GM12878 (cell line): ENCODE results near the gene SGIP1. TPM values are rescaled to one million over a fixed set of nuclear protein-coding genes. Genes with fewer than 3 reads are reported as not detected.

Experiments
- ATAC-seq: fragments of 200-7000 bp; cut with Tn5 transposase; 3 replicates; pipeline ENCODE4 v1.9.1; 2020; ENCODE audit warnings: mild to moderate bottlenecking, moderate library complexity
- BruUV-seq: library from RNA; stranded (reverse); fragments of 400-500 nt; replicated peaks from 2 replicates; lab custom pipeline; 2021; lab: Mats Ljungman, UMichigan
- CTCF ChIA-PET: fragments of 300-600 bp; sonication (Branson Sonifier 250); formaldehyde crosslinking; extraction: SDS; loops from one replicate; lab custom pipeline; 2021; ENCODE audit warnings: inconsistent platforms; lab: Yijun Ruan, JAX
- POLR2A ChIA-PET: fragments of 350-600 bp; formaldehyde crosslinking; extraction: SDS; loops from one replicate; lab custom pipeline; 2021; ENCODE audit warnings: inconsistent platforms; lab: Charles Lee
- RAD21 ChIA-PET: fragments of 300-600 bp; sonication (Branson Sonifier 250); formaldehyde crosslinking; loops from one replicate; lab custom pipeline; 2023; ENCODE audit warnings: antibody characterized with exemption; ENCODE audit not compliant: unreplicated experiment; lab: Charles Lee
- SMC1A ChIA-PET: fragments of 300-600 bp; sonication (Branson Sonifier 250); formaldehyde crosslinking; loops from one replicate; lab custom pipeline; 2023; ENCODE audit not compliant: unreplicated experiment, uncharacterized antibody; lab: Charles Lee
- DNase-seq: peaks from one replicate; pipeline ENCODE4 v3.0.0-alpha.2; 2011; ENCODE audit warnings: low read depth, low spot score
- FAIRE-seq: peaks from 3 replicates; lab custom pipeline; 2011; peaks lifted over from hg19 to GRCh38; lab: Jason Lieb, UNC
- H2AFZ ChIP-seq: 2 replicates; pipeline ENCODE4 v1.6.0; 2011; ENCODE audit warnings: low read depth, low read length, control low read depth; ENCODE audit not compliant: control insufficient read depth
- H3K27ac ChIP-seq: 2 replicates; pipeline ENCODE4 v1.5.1; 2011; ENCODE audit warnings: control low read depth; ENCODE audit not compliant: control insufficient read depth, insufficient read depth
- H3K27me3 ChIP-seq, 2 experiments: replicated peaks in 1 of 2; 2 replicates each; pipeline versions ENCODE4 v1.6.0 to v1.6.1; 2011; ENCODE audit warnings: low read length in 1 of 2; ENCODE audit not compliant: control insufficient read depth in 2 of 2, insufficient read depth in 2 of 2
- H3K36me3 ChIP-seq, 2 experiments: 2 replicates each; pipeline ENCODE4 v1.5.1; 2011; ENCODE audit warnings: low read length in 1 of 2; ENCODE audit not compliant: control insufficient read depth in 2 of 2, insufficient read depth in 2 of 2
- H3K4me1 ChIP-seq: 2 replicates; pipeline ENCODE4 v1.6.1; 2011; ENCODE audit warnings: mild to moderate bottlenecking, low read length, moderate library complexity, mixed read lengths; ENCODE audit not compliant: control insufficient read depth, insufficient read depth
- H3K4me2 ChIP-seq: 2 replicates; pipeline ENCODE4 v1.6.0; 2011; ENCODE audit warnings: control low read depth; ENCODE audit not compliant: control insufficient read depth, insufficient read depth
- H3K4me3 ChIP-seq: fragments of 200-600 bp; sonication (generic); 2 replicates; pipeline ENCODE4 v1.5.1; 2016
- H3K79me2 ChIP-seq: 2 replicates; pipeline ENCODE4 v1.6.0; 2011; ENCODE audit warnings: low read length; ENCODE audit not compliant: control insufficient read depth, insufficient read depth
- H3K9ac ChIP-seq: 2 replicates; pipeline ENCODE4 v1.8.0; 2011; ENCODE audit warnings: low read length, control low read depth, mixed read lengths; ENCODE audit not compliant: control insufficient read depth, insufficient read depth
- H3K9me3 ChIP-seq: replicated peaks from 3 replicates; pipeline ENCODE4 v1.5.1; 2011; ENCODE audit warnings: mild to moderate bottlenecking, low read length; ENCODE audit not compliant: control insufficient read depth, insufficient read depth
- H4K20me1 ChIP-seq: 2 replicates; pipeline ENCODE4 v1.6.0; 2011; ENCODE audit not compliant: control insufficient read depth, insufficient read depth
- BACH1 ChIP-seq: fragments of 450-650 bp; IDR thresholded peaks from 2 replicates; pipeline ENCODE4 v1.6.1; 2017; ENCODE audit warnings: mild to moderate bottlenecking, borderline replicate concordance
- BMI1 ChIP-seq: fragments of 450-650 bp; IDR thresholded peaks from 2 replicates; pipeline ENCODE4 v1.6.1; 2016; ENCODE audit warnings: mild to moderate bottlenecking, moderate library complexity, borderline replicate concordance
- CREM ChIP-seq: IDR thresholded peaks from 2 replicates; pipeline ENCODE4 v1.6.1; 2014; ENCODE audit warnings: antibody characterized with exemption, low read depth
- DPF2 ChIP-seq: fragments of 450-650 bp; IDR thresholded peaks from 2 replicates; pipeline ENCODE4 v1.6.1; 2017; ENCODE audit warnings: mild to moderate bottlenecking
- HCFC1 ChIP-seq: fragments of 150-350 bp; IDR thresholded peaks from 2 replicates; pipeline ENCODE4 v1.6.1; 2014; ENCODE audit warnings: low read length
- JUNB ChIP-seq: IDR thresholded peaks from 2 replicates; pipeline ENCODE4 v1.6.1; 2016; ENCODE audit warnings: antibody characterized with exemption, mild to moderate bottlenecking
- JUND ChIP-seq: IDR thresholded peaks from 2 replicates; pipeline ENCODE4 v1.6.1; 2012; ENCODE audit warnings: low read depth, mild to moderate bottlenecking, low read length, improper control_type of control experiment, moderate library complexity
- MEF2A ChIP-seq: IDR thresholded peaks from 2 replicates; pipeline ENCODE4 v1.6.1; 2011; ENCODE audit warnings: low read depth, mild to moderate bottlenecking, low read length, moderate library complexity; ENCODE audit not compliant: insufficient read depth
- NFIC ChIP-seq: IDR thresholded peaks from 2 replicates; pipeline ENCODE4 v1.6.1; 2012; ENCODE audit warnings: low read depth, mild to moderate bottlenecking, inconsistent platforms, low read length, moderate library complexity
- NFXL1 ChIP-seq: fragments of 450-650 bp; IDR thresholded peaks from 2 replicates; pipeline ENCODE4 v1.6.1; 2017; ENCODE audit warnings: antibody characterized with exemption, mild to moderate bottlenecking, borderline replicate concordance
- NFYB ChIP-seq: IDR thresholded peaks from 2 replicates; pipeline ENCODE4 v1.6.1; 2011; ENCODE audit warnings: low read depth, mild to moderate bottlenecking, low read length, improper control_type of control experiment, moderate library complexity; ENCODE audit not compliant: insufficient read depth
- RAD21 ChIP-seq: IDR thresholded peaks from 2 replicates; pipeline ENCODE4 v1.6.1; 2011; ENCODE audit warnings: mild to moderate bottlenecking, low read depth, low read length, moderate library complexity; ENCODE audit not compliant: insufficient read depth
- SIX5 ChIP-seq: IDR thresholded peaks from 2 replicates; pipeline ENCODE4 v1.6.1; 2011; ENCODE audit warnings: mild to moderate bottlenecking, low read depth, low read length, moderate library complexity; ENCODE audit not compliant: severe bottlenecking
- SMARCA5 ChIP-seq: fragments of 450-650 bp; IDR thresholded peaks from 2 replicates; pipeline ENCODE4 v1.6.1; 2017; ENCODE audit warnings: mild to moderate bottlenecking
- ZBTB4 ChIP-seq: fragments of 450-650 bp; formaldehyde crosslinking; IDR thresholded peaks from 2 replicates; pipeline ENCODE4 v1.4.0; 2022; ENCODE audit warnings: mild to moderate bottlenecking, moderate library complexity
- WGBS: methylation state at CpG from one replicate; pipeline ENCODE4 v1.1.6; 2016; ENCODE audit warnings: low lambda C conversion rate; ENCODE audit not compliant: insufficient replicate concordance, insufficient coverage; ENCODE audit errors: missing lambda C conversion rate; 5-methylcytosine and 5-hydroxymethylcytosine counted together
- in situ Hi-C: fragments of 300-500 bp; cut with MboI; formaldehyde crosslinking; loops from 9 replicates; pipeline ENCODE4 v1.14.3; 2018; ENCODE audit warnings: mixed read lengths
- intact Hi-C: fragments of 100-400 bp; cut with micrococcal nuclease; formaldehyde crosslinking; loops from one replicate; pipeline ENCODE4 v1.14.2; 2022; ENCODE audit not compliant: unreplicated experiment
- polyA plus RNA-seq, 11 experiments: library from polyadenylated mRNA; depleted of rRNA in 4 of 11; unstranded in 6 of 11; stranded (reverse) in 5 of 11; fragments of >200 nt; fragmentation: Nextera tagmentation in 4 of 11; fragmentation: Illumina TruSeq in 1 of 11; extraction: Ambion mirVana in 4 of 11; extraction: Trizol in 1 of 11; gene quantifications; 1 replicate in 1 of 11; 2 replicates in 10 of 11; pipeline versions ENCODE4 v1.2.1 to v1.2.3, GENCODE V29; 2011 to 2016; ENCODE audit warnings: inconsistent platforms in 2 of 11, missing spikeins in 2 of 11, low read depth in 1 of 11
- total RNA-seq, 4 experiments: library from RNA; depleted of rRNA in 3 of 4; stranded (reverse); fragments of >200 nt in 3 of 4; fragmentation: Illumina TruSeq in 1 of 4; extraction: Trizol in 1 of 4; gene quantifications; 2 replicates each; pipeline versions ENCODE4 v1.2.1 to v1.2.3, GENCODE V29; 2013 to 2021
- TF ChIP-seq, protein P1 (sequence below): IDR thresholded peaks from 2 replicates; pipeline ENCODE4 v1.6.1; 2012; ENCODE audit warnings: low read depth, low read length, improper control_type of control experiment
- TF ChIP-seq, protein P2 (sequence below): IDR thresholded peaks from 2 replicates; pipeline ENCODE4 v1.6.1; 2011; ENCODE audit warnings: mild to moderate bottlenecking, low read depth, low read length, moderate library complexity; ENCODE audit not compliant: insufficient replicate concordance
- TF ChIP-seq, protein P3 (sequence below): fragments of 450-650 bp; IDR thresholded peaks from 2 replicates; pipeline ENCODE4 v1.6.1; 2018; ENCODE audit warnings: borderline replicate concordance, mild to moderate bottlenecking; ENCODE audit not compliant: partially characterized antibody

SGIP1 gene
- total and polyA plus RNA-seq, 10 of the 15 experiments (the other 5 are each of a cell fraction or from before 2014, with no cell fraction given): 0.15 TPM; not detected in 9

DNA sequence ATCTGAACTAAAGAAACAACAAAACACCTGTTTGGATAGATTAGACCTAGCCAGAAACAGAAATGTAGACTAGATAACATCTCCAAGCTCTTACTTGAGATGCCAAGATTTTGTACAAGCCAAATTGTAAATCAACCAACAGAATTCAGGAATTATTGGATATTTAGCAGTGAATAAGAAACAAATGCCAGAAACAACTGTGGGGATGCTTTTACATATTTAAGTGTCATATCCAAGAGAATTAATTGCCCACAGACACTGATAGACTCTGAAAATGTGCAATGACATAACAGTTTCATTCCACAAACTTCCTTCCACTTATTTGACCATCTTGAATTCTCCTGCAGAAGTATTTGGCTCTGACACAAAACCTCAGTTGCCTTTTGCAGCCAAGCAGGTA is 92.3 kb downstream of the SGIP1 start (continued):
- TF ChIP-seq JUND (no peak), BMI1 (no peak)

DNA sequence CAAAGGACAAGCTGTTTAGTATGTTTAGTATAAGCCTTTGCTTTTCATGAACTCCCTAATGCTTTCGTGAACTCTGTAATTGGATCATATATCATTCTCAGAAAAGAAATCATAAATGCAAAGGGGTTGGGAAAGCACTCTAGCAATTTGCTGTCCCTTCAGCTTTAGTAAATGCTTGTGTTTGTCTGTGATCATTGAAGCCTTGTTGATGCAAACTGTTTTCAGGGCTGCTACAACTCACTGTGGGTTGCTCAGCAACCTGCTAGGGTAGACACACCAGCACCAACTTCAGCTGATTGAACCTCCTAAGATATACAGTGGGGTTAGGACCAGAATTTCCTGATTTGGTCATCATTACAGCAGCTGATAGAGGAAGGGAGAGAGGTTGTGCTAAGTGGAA is 95.0 kb downstream of the SGIP1 start:
- Histone ChIP-seq H4K20me1 (no peaks in the 10 kb centered on the region), H3K4me1 (no peaks in the 10 kb centered on the region), H3K27ac (no peak overlapping the region), H3K4me3 (no peak overlapping the region), H3K9ac (no peak overlapping the region), H3K4me2 (no peak overlapping the region), H2AFZ (no peak overlapping the region), H3K79me2 (no peaks in the 10 kb centered on the region), H3K36me3 (no peaks in the 10 kb centered on the region), H3K9me3 (no peaks in the 10 kb centered on the region), H3K27me3 (no peaks in the 10 kb centered on the region)
- 0% methylated on average over 1 of the region's 1 CpG for WGBS
- FAIRE-seq (no peak), DNase-seq (no peak), ATAC-seq (no peak)
- BruUV-seq: no TSS peak
- ChIA-PET POLR2A (no interaction called here), RAD21 (no interaction called here), CTCF (no interaction called here), SMC1A (interaction anchor here (1.0 kb wide), 1 partner anchor 9 kb away, joined by 3 read pairs; no protein-coding TSS in a partner anchor)
- in situ Hi-C loops: no loop called here
- intact Hi-C loops: no loop called here
- TF ChIP-seq, protein P1, sequence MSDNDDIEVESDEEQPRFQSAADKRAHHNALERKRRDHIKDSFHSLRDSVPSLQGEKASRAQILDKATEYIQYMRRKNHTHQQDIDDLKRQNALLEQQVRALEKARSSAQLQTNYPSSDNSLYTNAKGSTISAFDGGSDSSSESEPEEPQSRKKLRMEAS: no peak
- TF ChIP-seq ZBTB4 (CRISPR knock-in tag) (no peak), BACH1 (no peak), CREM (no peak), NFIC (no peak), JUNB (no peak), SIX5 (no peak), NFXL1 (no peak), RAD21 (no peak), DPF2 (no peak), SMARCA5 (no peak), HCFC1 (no peak), NFYB (no peak), MEF2A (no peak)
- TF ChIP-seq, protein P2, sequence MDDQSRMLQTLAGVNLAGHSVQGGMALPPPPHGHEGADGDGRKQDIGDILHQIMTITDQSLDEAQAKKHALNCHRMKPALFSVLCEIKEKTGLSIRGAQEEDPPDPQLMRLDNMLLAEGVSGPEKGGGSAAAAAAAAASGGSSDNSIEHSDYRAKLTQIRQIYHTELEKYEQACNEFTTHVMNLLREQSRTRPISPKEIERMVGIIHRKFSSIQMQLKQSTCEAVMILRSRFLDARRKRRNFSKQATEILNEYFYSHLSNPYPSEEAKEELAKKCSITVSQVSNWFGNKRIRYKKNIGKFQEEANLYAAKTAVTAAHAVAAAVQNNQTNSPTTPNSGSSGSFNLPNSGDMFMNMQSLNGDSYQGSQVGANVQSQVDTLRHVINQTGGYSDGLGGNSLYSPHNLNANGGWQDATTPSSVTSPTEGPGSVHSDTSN: no peak
- TF ChIP-seq, protein P3, sequence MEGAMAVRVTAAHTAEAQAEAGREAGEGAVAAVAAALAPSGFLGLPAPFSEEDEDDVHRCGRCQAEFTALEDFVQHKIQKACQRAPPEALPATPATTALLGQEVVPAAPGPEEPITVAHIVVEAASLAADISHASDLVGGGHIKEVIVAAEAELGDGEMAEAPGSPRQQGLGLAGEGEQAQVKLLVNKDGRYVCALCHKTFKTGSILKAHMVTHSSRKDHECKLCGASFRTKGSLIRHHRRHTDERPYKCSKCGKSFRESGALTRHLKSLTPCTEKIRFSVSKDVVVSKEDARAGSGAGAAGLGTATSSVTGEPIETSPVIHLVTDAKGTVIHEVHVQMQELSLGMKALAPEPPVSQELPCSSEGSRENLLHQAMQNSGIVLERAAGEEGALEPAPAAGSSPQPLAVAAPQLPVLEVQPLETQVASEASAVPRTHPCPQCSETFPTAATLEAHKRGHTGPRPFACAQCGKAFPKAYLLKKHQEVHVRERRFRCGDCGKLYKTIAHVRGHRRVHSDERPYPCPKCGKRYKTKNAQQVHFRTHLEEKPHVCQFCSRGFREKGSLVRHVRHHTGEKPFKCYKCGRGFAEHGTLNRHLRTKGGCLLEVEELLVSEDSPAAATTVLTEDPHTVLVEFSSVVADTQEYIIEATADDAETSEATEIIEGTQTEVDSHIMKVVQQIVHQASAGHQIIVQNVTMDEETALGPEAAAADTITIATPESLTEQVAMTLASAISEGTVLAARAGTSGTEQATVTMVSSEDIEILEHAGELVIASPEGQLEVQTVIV: no peak
